Measurements from ENCODE around the gene ROMO1. TPM values are rescaled to one million over a fixed set of nuclear protein-coding genes. Genes with fewer than 3 reads are reported as not detected.

Gene ROMO1
- total and polyA plus RNA-seq, 2 experiments from 2014 or later, result 152 to 881 TPM

GRCh38 chr20:35719717-35720116 is 20.5 kb downstream of the ROMO1 start:
- Mint-ChIP-seq H3K4me1 (peaks cover 6% of the 10 kb centered on the region; the same call in 2 of the 3 replicates), H3K9me3 (no peaks in the 10 kb centered on the region), H3K27me3 (ENCODE audit: insufficient read depth, low read depth, poor library complexity) (no peaks in the 10 kb centered on the region), H3K27ac (no peak overlapping the region), H3K4me3 (no peak overlapping the region), H3K36me3 (ENCODE audit: low read depth) (peaks cover 100% of the 10 kb centered on the region)
- ATAC-seq (no peak), DNase-seq (ENCODE audit: low spot score) (no peak)
- Histone ChIP-seq H3K79me2 (replicated peaks; ENCODE audit: insufficient read depth) (peaks cover 98% of the 10 kb centered on the region), H4K20me1 (replicated peaks; ENCODE audit: insufficient read depth) (peaks cover 82% of the 10 kb centered on the region), H3K4me3 (no peak overlapping the region), H3K4me2 (no peak overlapping the region), H3K27me3 (ENCODE audit: insufficient read depth) (no peaks in the 10 kb centered on the region), H3K9me2 (ENCODE audit: insufficient read depth) (no peaks in the 10 kb centered on the region), H3F3A (replicated peaks; ENCODE audit: low read depth) (peaks cover 62% of the 10 kb centered on the region), H3K36me3 (ENCODE audit: insufficient read depth) (peaks cover 98% of the 10 kb centered on the region), H2AFZ (no peak overlapping the region), H3K4me1 (ENCODE audit: insufficient read depth) (no peaks in the 10 kb centered on the region), H3K27ac (ENCODE audit: low read depth) (no peak overlapping the region)
- TF ChIP-seq REST (IDR thresholded peaks at IDR 0.05; ENCODE audit: unreplicated experiment) (no peak), ZNF114 (CRISPR knock-in tag; IDR thresholded peaks at IDR 0.05) (no peak)

GRCh38 chr20:35720165-35721123 is 21.2 kb downstream of the ROMO1 start:
- Histone ChIP-seq H3K4me3 (no peak overlapping the region), H3K4me1 (ENCODE audit: insufficient read depth) (no peaks in the 10 kb centered on the region), H3K27ac (ENCODE audit: low read depth) (0 out of 2 replicates have a peak overlapping the region, but pooled peaks have one; percentile 39), H3K9me2 (ENCODE audit: insufficient read depth) (no peaks in the 10 kb centered on the region), H3K4me2 (no peak overlapping the region), H2AFZ (no peak overlapping the region), H3K79me2 (replicated peaks; ENCODE audit: insufficient read depth) (peaks cover 98% of the 10 kb centered on the region), H3K27me3 (ENCODE audit: insufficient read depth) (no peaks in the 10 kb centered on the region), H4K20me1 (replicated peaks; ENCODE audit: insufficient read depth) (peaks cover 78% of the 10 kb centered on the region), H3K36me3 (ENCODE audit: insufficient read depth) (peaks cover 98% of the 10 kb centered on the region), H3F3A (replicated peaks; ENCODE audit: low read depth) (peaks cover 58% of the 10 kb centered on the region)
- Mint-ChIP-seq H3K9me3 (no peaks in the 10 kb centered on the region), H3K4me3 (no peak overlapping the region), H3K36me3 (ENCODE audit: low read depth) (peaks cover 100% of the 10 kb centered on the region), H3K27me3 (ENCODE audit: insufficient read depth, low read depth, poor library complexity) (peaks cover 3% of the 10 kb centered on the region), H3K27ac (peak overlapping the region; percentile 40; the same call in 1 of the 2 replicates), H3K4me1 (peaks cover 6% of the 10 kb centered on the region; the same call in 2 of the 3 replicates)
- TF ChIP-seq EZH2 (IDR thresholded peaks at IDR 0.05; ENCODE audit: low read depth, unreplicated experiment) (no peak), JUNB (IDR thresholded peaks at IDR 0.05; ENCODE audit: unreplicated experiment) (no peak), POLR2AphosphoS5 (IDR thresholded peaks at IDR 0.05; ENCODE audit: low read depth) (no peak), CREB1 (CRISPR knock-in tag; IDR thresholded peaks at IDR 0.05; ENCODE audit: low read depth) (no peak), ETS1 (IDR thresholded peaks at IDR 0.05) (no peak), STAT1 (IDR thresholded peaks at IDR 0.05; ENCODE audit: unreplicated experiment) (no peak)
- DNase-seq (ENCODE audit: low spot score) (no peak), ATAC-seq (no peak)

Measured in GM23338 (cell line).